AG09309 (cell line): ENCODE measurements around the gene CALN1.

Experiments
- DNase-seq: peaks from one replicate; pipeline ENCODE4 v3.0.0-alpha.2; 2010; ENCODE audit warnings: low read depth
- H3K4me3 ChIP-seq: 2 replicates; pipeline ENCODE4 v1.5.1; 2011; ENCODE audit warnings: mild to moderate bottlenecking, low read depth, low read length, moderate library complexity; ENCODE audit not compliant: control insufficient read depth
- TF ChIP-seq, protein P1 (sequence below): IDR thresholded peaks from 2 replicates; pipeline ENCODE4 v1.5.1; 2011; ENCODE audit warnings: mild to moderate bottlenecking, low read depth, low read length, inconsistent platforms; ENCODE audit not compliant: insufficient read depth, control insufficient read depth; ENCODE audit errors: missing control alignments

Gene CALN1

DNA sequence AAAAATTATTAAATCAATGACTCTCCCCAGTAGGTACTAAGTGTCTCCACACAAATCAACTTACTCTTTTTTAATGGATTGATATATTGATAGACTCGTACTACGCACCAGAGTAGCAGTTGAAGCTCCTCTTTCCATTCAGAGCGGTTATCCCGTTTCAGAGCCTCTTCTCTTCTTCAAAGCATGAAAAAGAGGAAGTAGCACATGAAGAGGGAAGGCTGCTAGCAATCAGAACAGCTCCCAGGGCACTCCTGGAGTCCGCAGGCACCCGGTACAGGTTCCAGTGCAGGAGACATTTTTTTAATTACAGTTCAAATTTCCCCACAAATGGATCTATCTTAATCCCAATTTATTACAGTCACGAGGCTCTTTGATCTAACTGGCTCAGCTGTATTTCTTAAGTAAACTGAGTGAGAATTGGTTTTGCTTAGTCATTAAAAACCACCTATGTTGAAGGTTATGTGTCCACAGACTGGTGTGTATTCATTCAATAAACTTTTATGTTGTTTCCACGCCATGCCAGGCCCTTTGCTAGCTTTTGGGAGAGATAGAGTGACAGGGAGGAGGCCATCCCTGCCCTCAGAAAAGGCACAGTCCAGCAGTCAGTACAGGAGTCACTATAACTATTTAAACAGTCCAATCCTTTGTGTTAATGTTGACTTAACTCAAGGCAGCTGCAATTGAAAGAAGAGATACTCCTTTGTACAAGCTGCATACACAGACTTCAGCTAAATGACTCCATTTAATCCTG, 32.1 kb upstream of the CALN1 start:
- H3K4me3 ChIP-seq = no peak overlapping the region
- TF ChIP-seq, protein P1, sequence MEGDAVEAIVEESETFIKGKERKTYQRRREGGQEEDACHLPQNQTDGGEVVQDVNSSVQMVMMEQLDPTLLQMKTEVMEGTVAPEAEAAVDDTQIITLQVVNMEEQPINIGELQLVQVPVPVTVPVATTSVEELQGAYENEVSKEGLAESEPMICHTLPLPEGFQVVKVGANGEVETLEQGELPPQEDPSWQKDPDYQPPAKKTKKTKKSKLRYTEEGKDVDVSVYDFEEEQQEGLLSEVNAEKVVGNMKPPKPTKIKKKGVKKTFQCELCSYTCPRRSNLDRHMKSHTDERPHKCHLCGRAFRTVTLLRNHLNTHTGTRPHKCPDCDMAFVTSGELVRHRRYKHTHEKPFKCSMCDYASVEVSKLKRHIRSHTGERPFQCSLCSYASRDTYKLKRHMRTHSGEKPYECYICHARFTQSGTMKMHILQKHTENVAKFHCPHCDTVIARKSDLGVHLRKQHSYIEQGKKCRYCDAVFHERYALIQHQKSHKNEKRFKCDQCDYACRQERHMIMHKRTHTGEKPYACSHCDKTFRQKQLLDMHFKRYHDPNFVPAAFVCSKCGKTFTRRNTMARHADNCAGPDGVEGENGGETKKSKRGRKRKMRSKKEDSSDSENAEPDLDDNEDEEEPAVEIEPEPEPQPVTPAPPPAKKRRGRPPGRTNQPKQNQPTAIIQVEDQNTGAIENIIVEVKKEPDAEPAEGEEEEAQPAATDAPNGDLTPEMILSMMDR = no peak
- DNase-seq = no peak

DNA sequence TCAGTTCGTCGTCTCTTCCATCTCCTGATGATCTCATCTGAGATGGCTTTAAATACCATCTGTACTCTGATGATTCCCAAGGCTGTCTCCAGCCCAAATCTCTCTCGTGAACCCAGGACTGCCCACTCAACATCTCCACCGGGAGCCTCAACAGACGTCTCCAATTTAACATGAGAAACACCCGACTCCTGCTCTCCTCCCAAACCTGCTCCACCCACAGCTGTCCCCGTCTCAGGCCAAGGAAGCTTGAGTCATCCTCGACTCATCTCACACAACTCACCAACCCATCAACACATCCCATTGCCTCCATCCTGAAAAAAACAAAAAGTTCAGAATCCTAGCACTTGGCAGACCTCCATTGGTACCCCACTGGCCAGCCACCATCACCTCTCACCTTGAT, 29.7 kb upstream of the CALN1 start:
- no peak overlapping the region for H3K4me3 ChIP-seq
- TF ChIP-seq, protein P1 = no peak
- DNase-seq = no peak

DNA sequence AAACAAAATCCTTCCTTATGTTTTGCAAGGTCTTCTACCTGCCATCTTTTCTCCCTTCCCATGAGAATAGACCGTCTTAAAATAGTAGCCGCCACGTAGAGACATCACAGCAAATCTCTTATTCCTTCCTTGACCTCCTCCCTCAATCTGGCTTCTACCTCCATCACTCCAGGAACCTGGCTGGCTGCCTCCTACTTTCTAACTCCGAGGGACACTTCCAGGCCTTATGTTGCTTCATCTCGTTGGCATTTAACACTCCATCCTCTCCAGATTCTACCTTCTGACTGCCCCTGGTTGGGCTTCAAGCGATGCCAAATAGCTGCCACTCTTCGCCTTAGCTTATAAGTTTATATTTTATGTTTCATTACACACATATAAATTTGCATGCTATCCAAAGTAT, 26.4 kb upstream of the CALN1 start:
- TF ChIP-seq, protein P1 = no peak
- DNase-seq = no peak
- no peak overlapping the region for H3K4me3 ChIP-seq

DNA sequence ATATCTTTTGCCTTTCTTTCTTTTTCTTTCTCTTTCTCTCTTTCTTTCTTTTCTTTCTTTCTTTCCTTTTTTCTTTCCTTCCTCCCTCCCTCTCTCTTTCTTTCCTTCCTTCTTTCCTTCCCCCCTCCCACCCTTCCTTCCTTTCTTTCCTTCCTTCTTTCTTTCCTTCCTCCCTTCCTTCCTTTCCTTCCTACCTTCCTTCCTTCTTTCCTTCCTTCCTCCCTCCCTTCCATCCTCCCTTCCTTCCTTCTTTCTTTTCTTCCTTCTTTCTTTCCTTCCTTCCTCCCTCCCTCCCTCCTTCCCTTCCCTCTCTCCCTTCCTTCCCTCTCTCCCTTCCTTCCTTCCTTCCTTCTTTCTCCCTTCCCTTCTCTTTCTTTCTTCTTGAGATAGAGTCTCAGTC, 25.5 kb upstream of the CALN1 start:
- TF ChIP-seq, protein P1 = no peak
- H3K4me3 ChIP-seq = no peak overlapping the region
- no peak for DNase-seq

DNA sequence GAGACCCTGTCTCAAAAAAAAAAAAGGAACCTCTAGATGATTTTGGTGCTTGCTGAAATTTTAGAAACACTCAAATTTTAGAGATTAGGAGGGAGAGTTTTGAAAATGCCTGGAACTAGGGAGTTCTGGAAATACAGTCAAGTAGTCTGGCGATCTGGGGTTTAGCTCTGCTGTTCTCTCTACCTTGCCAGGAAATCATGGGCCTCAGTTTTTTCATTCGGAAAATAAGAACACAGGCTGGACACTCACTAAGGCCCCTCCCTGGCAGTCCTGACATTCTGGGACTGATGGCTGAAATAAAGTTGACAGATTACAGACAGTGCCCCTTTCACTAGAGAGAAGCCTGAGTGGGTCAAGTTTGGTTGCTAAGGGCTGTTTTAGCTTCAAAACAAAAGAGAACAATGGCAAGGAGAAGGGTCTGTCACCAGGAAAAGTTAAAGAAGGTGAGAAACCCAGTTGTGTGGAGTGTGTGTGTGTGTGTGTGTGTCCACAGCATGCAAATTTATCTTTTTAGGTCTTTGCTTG, 25.0 kb upstream of the CALN1 start:
- H3K4me3 ChIP-seq = no peak overlapping the region
- TF ChIP-seq, protein P1 = no peak
- DNase-seq = no peak

DNA sequence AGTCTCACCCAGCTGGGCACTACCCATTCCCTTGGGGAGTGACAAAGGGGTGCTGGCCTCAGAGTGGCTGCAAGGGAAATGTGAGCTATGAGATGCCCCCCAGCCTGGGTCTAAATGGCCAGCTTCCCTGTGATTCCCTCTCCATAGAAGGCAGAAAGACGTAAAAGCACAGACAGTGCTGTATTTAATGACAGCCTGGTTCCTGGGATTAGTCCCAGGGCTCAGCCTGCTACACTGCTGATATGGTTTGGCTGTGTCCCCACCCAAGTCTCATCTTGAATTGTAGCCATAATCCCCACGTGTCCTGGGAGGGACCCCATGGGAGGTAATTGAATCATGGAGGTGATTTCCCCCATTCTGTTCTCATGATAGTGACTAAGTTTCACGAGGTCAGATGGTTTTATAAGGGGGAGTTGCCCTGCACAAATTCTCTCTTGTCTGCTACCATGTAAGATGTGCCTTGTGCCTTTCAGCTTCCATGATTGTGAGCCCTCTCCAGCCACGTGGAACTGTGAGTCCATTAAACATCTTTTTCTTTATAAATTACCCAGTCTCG, 23.9 kb upstream of the CALN1 start:
- H3K4me3 ChIP-seq = no peak overlapping the region

More for the DNA sequence above, 23.9 kb upstream of the CALN1 start:
- DNase-seq = no peak
- TF ChIP-seq, protein P1 = no peak
